RWPE1 (cell line): ENCODE data around the gene RAB3B.

ENCODE experiments used
- CTCF ChIA-PET: fragments of 350-600 bp; sonication (Branson Sonifier 250); formaldehyde crosslinking; extraction: SDS; loops from one replicate; lab custom pipeline; 2021; lab: Yijun Ruan, JAX
- POLR2A ChIA-PET: fragments of 400-600 bp; formaldehyde crosslinking; extraction: SDS; loops from one replicate; lab custom pipeline; 2020; ENCODE audit warnings: antibody characterized with exemption; ENCODE audit not compliant: low non-redundant PET; lab: Yijun Ruan, JAX
- DNase-seq: peaks from one replicate; pipeline ENCODE4 v3.0.0; 2012; ENCODE audit warnings: low spot score
- H3K27ac ChIP-seq: fragments of 450-650 bp; 2 replicates; pipeline ENCODE4 v1.5.1; 2017
- TF ChIP-seq, protein P1 (sequence below): fragments of 450-650 bp; conservative IDR thresholded peaks from 2 replicates; pipeline ENCODE4 v1.5.1; 2017; ENCODE audit warnings: low read depth, mild to moderate bottlenecking

Gene RAB3B, protein sequence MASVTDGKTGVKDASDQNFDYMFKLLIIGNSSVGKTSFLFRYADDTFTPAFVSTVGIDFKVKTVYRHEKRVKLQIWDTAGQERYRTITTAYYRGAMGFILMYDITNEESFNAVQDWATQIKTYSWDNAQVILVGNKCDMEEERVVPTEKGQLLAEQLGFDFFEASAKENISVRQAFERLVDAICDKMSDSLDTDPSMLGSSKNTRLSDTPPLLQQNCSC

DNA sequence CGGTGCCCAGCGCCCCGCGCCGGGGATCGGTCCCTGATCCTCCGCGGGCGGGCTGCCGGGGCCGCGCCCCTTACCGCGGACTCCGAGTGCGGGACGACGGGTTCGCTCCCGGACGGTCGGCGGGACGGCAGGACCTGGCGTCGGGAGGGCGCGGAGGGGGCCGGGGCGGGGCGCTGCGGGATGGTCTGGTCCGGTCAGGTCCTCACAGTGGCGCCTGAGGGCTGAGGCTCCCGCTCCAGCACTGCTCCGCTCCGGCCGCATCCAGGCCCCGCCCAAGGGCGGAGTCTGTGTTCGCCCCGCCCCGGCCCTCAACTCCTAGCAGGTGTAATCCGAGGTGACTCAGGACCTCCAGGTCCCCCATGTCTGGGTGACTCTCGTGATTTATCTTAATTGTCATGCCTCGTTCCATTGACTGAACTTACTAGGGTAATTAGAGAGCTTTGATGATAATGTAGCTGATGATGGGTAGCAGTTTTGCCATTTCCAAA, at the start of gene RAB3B:
TSS of gene RAB3B (minus strand) at position 223 of the 488 bp plus-strand sequence. CDS start 13,583 bp downstream, outside the sequence.
- POLR2A ChIA-PET: no interaction called here
- no peak within 1 kb of the TSS for H3K27ac ChIP-seq
- CTCF ChIA-PET: no interaction called here

DNA sequence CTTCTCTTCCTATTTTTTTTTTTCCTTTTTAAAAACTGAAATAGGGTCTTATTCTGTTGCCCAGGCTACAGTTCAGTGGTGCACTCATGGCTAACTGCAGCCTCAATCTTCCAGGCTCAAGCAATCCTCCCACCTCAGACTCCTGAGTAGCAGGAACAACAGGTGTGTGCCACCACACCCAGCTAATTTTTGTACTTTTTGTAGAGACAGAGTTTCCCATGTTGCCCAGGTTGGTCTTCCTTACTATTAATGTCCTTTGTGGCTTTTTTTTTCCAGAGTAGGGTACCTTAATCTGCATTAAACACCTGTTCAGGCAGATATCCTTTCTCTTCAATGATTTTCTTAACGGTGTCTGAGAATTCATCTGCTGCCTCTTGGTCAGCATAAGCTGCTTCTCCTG, 47.4 kb upstream of the RAB3B start:
- DNase-seq: no peak
- no peak overlapping the region for H3K27ac ChIP-seq
- TF ChIP-seq, protein P1, sequence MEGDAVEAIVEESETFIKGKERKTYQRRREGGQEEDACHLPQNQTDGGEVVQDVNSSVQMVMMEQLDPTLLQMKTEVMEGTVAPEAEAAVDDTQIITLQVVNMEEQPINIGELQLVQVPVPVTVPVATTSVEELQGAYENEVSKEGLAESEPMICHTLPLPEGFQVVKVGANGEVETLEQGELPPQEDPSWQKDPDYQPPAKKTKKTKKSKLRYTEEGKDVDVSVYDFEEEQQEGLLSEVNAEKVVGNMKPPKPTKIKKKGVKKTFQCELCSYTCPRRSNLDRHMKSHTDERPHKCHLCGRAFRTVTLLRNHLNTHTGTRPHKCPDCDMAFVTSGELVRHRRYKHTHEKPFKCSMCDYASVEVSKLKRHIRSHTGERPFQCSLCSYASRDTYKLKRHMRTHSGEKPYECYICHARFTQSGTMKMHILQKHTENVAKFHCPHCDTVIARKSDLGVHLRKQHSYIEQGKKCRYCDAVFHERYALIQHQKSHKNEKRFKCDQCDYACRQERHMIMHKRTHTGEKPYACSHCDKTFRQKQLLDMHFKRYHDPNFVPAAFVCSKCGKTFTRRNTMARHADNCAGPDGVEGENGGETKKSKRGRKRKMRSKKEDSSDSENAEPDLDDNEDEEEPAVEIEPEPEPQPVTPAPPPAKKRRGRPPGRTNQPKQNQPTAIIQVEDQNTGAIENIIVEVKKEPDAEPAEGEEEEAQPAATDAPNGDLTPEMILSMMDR: no peak
- ChIA-PET POLR2A (interaction anchor here (0.6 to 0.7 kb wide), 2 partner anchors 17 to 258 kb away, joined by 3 to 4 read pairs; no protein-coding TSS in a partner anchor), CTCF (no interaction called here)

More for the DNA sequence above, at the start of gene RAB3B:
- TF ChIP-seq, protein P1: no peak
- peak; percentile 84 for DNase-seq

DNA sequence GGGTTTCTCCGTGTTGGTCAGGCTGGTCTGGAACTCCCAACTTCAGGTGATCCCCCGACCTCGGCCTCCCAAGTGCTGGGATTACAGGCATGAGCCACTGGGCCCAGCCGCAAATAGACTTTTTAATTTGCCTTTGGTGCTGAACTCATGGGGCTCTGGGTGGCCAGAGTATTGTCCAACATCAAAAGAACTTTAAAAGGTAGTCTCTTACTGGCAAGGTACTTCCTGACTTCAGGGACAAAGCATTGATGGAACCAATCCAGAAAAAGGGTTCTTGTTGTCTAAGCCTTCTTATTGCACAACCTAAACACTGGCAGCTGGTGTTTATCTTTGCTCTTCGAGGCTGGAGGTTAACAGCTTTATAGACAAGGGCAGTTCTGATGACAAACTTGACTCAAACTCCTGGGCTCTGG, 46.9 kb upstream of the RAB3B start:
- TF ChIP-seq, protein P1: no peak
- H3K27ac ChIP-seq: no peak overlapping the region
- ChIA-PET CTCF (interaction anchor here (0.6 kb wide), 1 partner anchor 430 kb away, joined by 3 read pairs; no protein-coding TSS in a partner anchor), POLR2A (interaction anchor here (0.6 kb wide), 1 partner anchor 18 kb away, joined by 3 read pairs; no protein-coding TSS in a partner anchor)
- DNase-seq: no peak

DNA sequence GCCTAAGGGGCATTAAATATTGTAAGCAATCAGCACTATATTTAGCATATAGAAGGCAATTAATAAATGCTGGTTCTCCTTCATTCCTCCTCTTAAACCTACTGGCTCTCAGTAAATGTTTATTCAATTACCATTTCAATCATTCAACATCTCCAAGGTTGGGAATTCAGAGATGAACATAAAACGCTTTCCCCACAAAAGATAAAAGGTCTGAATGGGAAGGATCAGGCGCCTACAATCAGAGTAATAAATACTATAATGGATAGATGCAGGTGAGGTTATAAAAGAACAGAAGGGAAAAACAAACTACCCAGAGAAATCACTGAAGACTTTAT, 43.5 kb upstream of the RAB3B start:
- H3K27ac ChIP-seq: no peak overlapping the region; the same call in 1 of the 2 replicates
- TF ChIP-seq, protein P1: no peak
- ChIA-PET CTCF (interaction anchor here (0.6 kb wide), 1 partner anchor 145 kb away, joined by 3 read pairs; no protein-coding TSS in a partner anchor), POLR2A (no interaction called here)
- no peak for DNase-seq

DNA sequence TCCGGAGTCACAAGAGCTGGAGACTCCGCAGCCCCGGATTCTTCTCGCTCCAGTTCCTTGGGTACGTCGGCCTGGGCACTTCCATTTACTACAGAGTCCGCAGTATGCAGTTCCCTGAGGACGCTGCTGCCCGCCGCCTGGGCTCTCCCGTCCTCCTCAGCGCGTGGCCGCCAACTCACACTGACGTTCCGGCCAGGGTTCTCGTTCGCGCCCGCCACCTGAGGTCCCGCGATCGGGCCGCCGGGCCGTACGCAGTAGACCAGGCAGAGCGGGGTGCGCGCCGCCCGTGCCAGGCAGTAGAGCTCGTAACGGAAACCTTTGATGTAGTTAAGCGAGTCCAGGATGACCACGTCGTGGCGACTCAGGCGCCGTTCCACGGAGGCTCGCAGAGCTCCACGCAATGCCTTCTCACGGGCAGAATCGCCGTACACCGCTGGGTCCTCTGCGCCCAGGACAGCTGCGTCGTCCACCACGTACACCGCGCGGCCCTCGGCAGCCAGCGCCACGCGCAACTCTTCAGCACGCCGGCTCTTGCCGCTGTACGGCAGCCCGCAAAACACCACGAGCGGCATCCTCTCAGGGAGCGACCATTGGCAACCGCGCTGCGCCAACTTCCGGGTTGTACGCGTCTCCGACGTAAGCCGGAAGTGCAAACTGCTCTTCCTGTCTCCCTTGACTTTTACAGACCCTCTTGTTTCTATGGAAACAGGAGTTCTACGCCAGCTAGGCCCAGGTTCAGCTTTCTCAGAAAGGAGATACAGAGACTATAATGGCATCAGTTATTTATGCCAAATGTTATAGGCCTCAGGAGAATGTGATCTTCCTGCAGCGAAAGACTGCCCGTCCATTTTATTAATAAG, 42.9 kb upstream of the RAB3B start, which contains the start of gene KTI12:
TSS of gene KTI12 (minus strand) at position 621 of the 860 bp plus-strand sequence. CDS start at position 572, 49 bp downstream.
- ChIA-PET CTCF (interaction anchor here (0.6 kb wide), 1 partner anchor 144 kb away, joined by 3 read pairs; no protein-coding TSS in a partner anchor), POLR2A (no interaction called here)
- TF ChIP-seq, protein P1: no peak
- peak within 1 kb of the TSS; percentile 83 for H3K27ac ChIP-seq
- peak; percentile 75 for DNase-seq

DNA sequence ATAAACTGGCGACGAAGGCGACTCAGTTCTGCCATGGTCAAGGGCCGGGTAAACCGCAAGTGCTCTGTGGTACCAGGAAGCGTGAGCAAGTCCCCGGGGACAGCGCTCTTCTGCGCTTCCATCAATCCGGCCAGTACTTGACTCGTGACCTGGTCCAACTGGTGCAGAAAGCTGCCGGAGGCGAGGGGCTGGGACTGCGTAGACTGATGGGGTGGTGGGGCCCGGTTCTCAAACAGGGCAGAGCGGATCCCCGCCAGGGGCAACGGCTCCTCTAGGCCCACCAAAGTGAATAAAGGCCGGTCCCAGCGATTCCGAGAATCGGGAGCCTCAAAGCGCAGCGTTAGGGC, 42.3 kb upstream of the RAB3B start:
- no peak for DNase-seq
- TF ChIP-seq, protein P1: no peak
- H3K27ac ChIP-seq: peak overlapping the region; percentile 83
- POLR2A ChIA-PET: no interaction called here
- CTCF ChIA-PET: no interaction called here
